Liver (tissue), 9 donors: ENCODE measurements around the gene OR56B1. TPM values are rescaled to one million over a fixed set of nuclear protein-coding genes. Genes with fewer than 3 reads are reported as not detected.

Experiments
- DNase-seq: peaks from one replicate; pipeline ENCODE4 v3.0.0-alpha.2; 2017; ENCODE audit warnings: low spot score
- H3K27ac ChIP-seq, 2 donors: one replicate each; pipeline ENCODE4 v1.7.0; 2013; ENCODE audit warnings: inconsistent platforms in 2 of 2, low read length in 2 of 2, control low read depth in 1 of 2, low read depth in 1 of 2, mild to moderate bottlenecking in 1 of 2
- H3K27me3 ChIP-seq, 4 donors: one replicate each; pipeline versions ENCODE4 v1.6.1 to v1.7.0; 2013; ENCODE audit warnings: low read length in 3 of 4, inconsistent platforms in 1 of 4, mild to moderate bottlenecking in 1 of 4, moderate library complexity in 1 of 4; ENCODE audit not compliant: control insufficient read depth in 4 of 4, insufficient read depth in 4 of 4
- H3K36me3 ChIP-seq, 4 donors: one replicate each; pipeline versions ENCODE4 v1.6.1 to v1.7.0; 2013; ENCODE audit warnings: low read length in 3 of 4, mild to moderate bottlenecking in 3 of 4, low read depth in 1 of 4, moderate library complexity in 1 of 4; ENCODE audit not compliant: control insufficient read depth in 4 of 4, insufficient read depth in 3 of 4
- H3K4me1 ChIP-seq, 4 donors: one replicate each; pipeline versions ENCODE4 v1.6.1 to v1.7.0; 2013; ENCODE audit warnings: low read length in 3 of 4, mild to moderate bottlenecking in 3 of 4, moderate library complexity in 1 of 4; ENCODE audit not compliant: control insufficient read depth in 4 of 4, insufficient read depth in 4 of 4
- H3K4me3 ChIP-seq, 3 donors: one replicate each; pipeline versions ENCODE4 v1.6.1 to v1.7.0; 2013; ENCODE audit warnings: low read length in 3 of 3, control low read depth in 1 of 3, low read depth in 1 of 3, mild to moderate bottlenecking in 1 of 3
- H3K9ac ChIP-seq, 2 donors: one replicate each; pipeline ENCODE4 v1.7.0; 2013; ENCODE audit warnings: low read length in 2 of 2, mild to moderate bottlenecking in 2 of 2, moderate library complexity in 2 of 2, control low read depth in 1 of 2, low read depth in 1 of 2
- H3K9me3 ChIP-seq, 4 donors: one replicate each; pipeline versions ENCODE4 v1.6.1 to v1.7.0; 2013; ENCODE audit warnings: low read length in 3 of 4; ENCODE audit not compliant: control insufficient read depth in 4 of 4
- ATF3 ChIP-seq: IDR thresholded peaks from 2 replicates; pipeline ENCODE4 v1.6.1; 2016; ENCODE audit warnings: antibody characterized with exemption
- CTCF ChIP-seq: fragments of 150-350 bp; IDR thresholded peaks from 2 replicates; pipeline ENCODE4 v1.5.1; 2017; ENCODE audit warnings: improper control_type of control experiment, low read depth, low read length; ENCODE audit not compliant: missing input control
- FOXA1 ChIP-seq: IDR thresholded peaks from 2 replicates; pipeline ENCODE4 v1.6.1; 2016; ENCODE audit warnings: antibody characterized with exemption
- HNF4A ChIP-seq, 2 donors: conservative IDR thresholded peaks; 2 replicates each; pipeline ENCODE4 v1.6.1; 2016; ENCODE audit warnings: antibody characterized with exemption in 2 of 2, mild to moderate bottlenecking in 2 of 2
- HNF4G ChIP-seq: IDR thresholded peaks from 2 replicates; pipeline ENCODE4 v1.6.1; 2016; ENCODE audit warnings: antibody characterized with exemption
- JUND ChIP-seq, 2 donors: IDR thresholded peaks; 2 replicates each; pipeline ENCODE4 v1.6.1; 2016; ENCODE audit warnings: antibody characterized with exemption in 2 of 2
- MAX ChIP-seq: IDR thresholded peaks from 2 replicates; pipeline ENCODE4 v1.6.1; 2016; ENCODE audit warnings: antibody characterized with exemption
- NR2F2 ChIP-seq: IDR thresholded peaks from 2 replicates; pipeline ENCODE4 v1.6.1; 2016; ENCODE audit warnings: antibody characterized with exemption
- SP1 ChIP-seq: IDR thresholded peaks from 2 replicates; pipeline ENCODE4 v1.6.1; 2018; ENCODE audit warnings: antibody characterized with exemption, mild to moderate bottlenecking
- TAF1 ChIP-seq: conservative IDR thresholded peaks from 2 replicates; pipeline ENCODE4 v1.6.1; 2016; ENCODE audit warnings: antibody characterized with exemption, mild to moderate bottlenecking
- YY1 ChIP-seq: IDR thresholded peaks from 2 replicates; pipeline ENCODE4 v1.6.1; 2016; ENCODE audit warnings: antibody characterized with exemption, mild to moderate bottlenecking
- ZBTB33 ChIP-seq: IDR thresholded peaks from 2 replicates; pipeline ENCODE4 v1.6.1; 2016; ENCODE audit warnings: antibody characterized with exemption
- WGBS: extraction: QIAGEN DNeasy Blood & Tissue Kit; methylation state at CpG from one replicate; pipeline ENCODE4 v1.1.7; 2013; 5-methylcytosine and 5-hydroxymethylcytosine counted together
- polyA plus RNA-seq, 2 donors: library from polyadenylated mRNA; stranded (reverse) in 1 of 2; unstranded in 1 of 2; fragments of 200-250 nt in 1 of 2; fragments of >200 nt in 1 of 2; fragmentation: Nextera tagmentation in 1 of 2; extraction: Ambion mirVana in 1 of 2; gene quantifications; one replicate each; pipeline versions ENCODE4 v1.2.1 to v1.2.3, GENCODE V29; 2013 to 2015
- total RNA-seq, 2 donors: library from RNA; depleted of rRNA; stranded (reverse); fragments of >200 nt; gene quantifications; one replicate each; pipeline ENCODE4 v1.2.3, GENCODE V29; 2014
- donor health status: healthy.
- donor health status: healthy.
- donor health status: healthy.
- donor health status: healthy.
- donor health status: healthy.

The OR56B1 gene
- total and polyA plus RNA-seq, 4 donors: not detected

- Histone ChIP-seq H3K9ac (no peak overlapping the region), H3K4me3 (no peak overlapping the region), H3K36me3 (peaks cover 0 to 9% (median 3%) of the 10 kb centered on the region in 4 donors), H3K27ac (no peak overlapping the region), H3K9me3 (no peaks in the 10 kb centered on the region), H3K27me3 (no peaks in the 10 kb centered on the region), H3K4me1 (no peaks in the 10 kb centered on the region)
- DNase-seq: no peak
- WGBS: 62% methylated on average over 2 of the region's 2 CpGs
- TF ChIP-seq FOXA1 (no peak), SP1 (no peak), HNF4G (no peak), MAX (no peak), NR2F2 (peak; percentile 30), TAF1 (no peak), ZBTB33 (no peak), YY1 (no peak)
Measured at GRCh38 chr11:5696210-5696609, 40.0 kb upstream of the OR56B1 start.

GRCh38 chr11:5698281-5698680 is 38.0 kb upstream of the OR56B1 start:
- Histone ChIP-seq H3K4me1 (no peaks in the 10 kb centered on the region), H3K4me3 (no peak overlapping the region), H3K9me3 (no peaks in the 10 kb centered on the region), H3K9ac (no peak overlapping the region), H3K27me3 (no peaks in the 10 kb centered on the region), H3K36me3 (peaks cover 0 to 9% (median 4%) of the 10 kb centered on the region in 4 donors), H3K27ac (no peak overlapping the region)
- DNase-seq: no peak
- 98% methylated on average over 7 of the region's 7 CpGs for WGBS
- TF ChIP-seq JUND (IDR thresholded peaks at IDR 0.05): no peak
- TF ChIP-seq TAF1: no peak
- no peak for TF ChIP-seq NR2F2
- TF ChIP-seq ATF3: no peak

- DNase-seq: no peak
- H3K4me1 ChIP-seq: no peaks in the 10 kb centered on the region
- TF ChIP-seq SP1: no peak
- no peak for TF ChIP-seq CTCF
- TF ChIP-seq HNF4A (conservative IDR thresholded peaks at IDR 0.05): no peak
- TF ChIP-seq MAX: no peak
- WGBS: 80% methylated on average over 10 of the region's 10 CpGs
- H3K4me3 ChIP-seq: no peak overlapping the region
- H3K36me3 ChIP-seq: peaks cover 0 to 11% (median 4%) of the 10 kb centered on the region in 4 donors
- H3K9ac ChIP-seq: no peak overlapping the region
- no peaks in the 10 kb centered on the region for H3K27me3 ChIP-seq
- H3K9me3 ChIP-seq: no peaks in the 10 kb centered on the region
- H3K27ac ChIP-seq: no peak overlapping the region
Measured at GRCh38 chr11:5700421-5701054, 35.7 kb upstream of the OR56B1 start.
